Stimulated activated CD8-positive, alpha-beta memory T cell treated with anti-CD3 and anti-CD28 coated beads, Interleukin-12 subunit alpha, Interleukin-12 subunit beta, amount 100 ng/mL, for 1 hour (primary cell): ENCODE measurements around the gene STOM.

Experiments
- DNase-seq: peaks from one replicate; pipeline ENCODE4 v3.0.0-alpha.2; 2020; ENCODE audit warnings: low read depth

STOM gene

GRCh38 chr9:121371495-121372061, 1.5 kb upstream of the STOM start:
- no peak for DNase-seq

DNA sequence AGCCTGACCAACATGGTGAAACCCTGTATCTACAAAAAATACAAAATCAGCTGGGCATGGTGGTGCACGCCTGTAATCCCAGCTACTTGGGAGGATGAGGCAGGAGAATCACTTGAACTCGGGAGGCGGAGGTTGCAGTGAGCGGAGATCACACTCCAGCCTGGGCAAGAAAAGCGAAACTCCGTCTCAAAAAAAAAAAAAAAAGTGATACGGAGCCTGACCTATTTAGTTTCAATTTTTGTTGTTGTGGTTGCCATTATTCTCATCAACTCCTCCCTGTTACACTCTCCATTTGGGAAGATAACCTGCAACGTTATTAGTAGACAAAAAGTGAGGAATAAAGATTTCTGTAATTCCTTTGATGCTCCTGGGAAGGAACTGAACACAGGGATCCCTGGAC, 1.3 kb downstream of the STOM start:
- no peak for DNase-seq

DNA sequence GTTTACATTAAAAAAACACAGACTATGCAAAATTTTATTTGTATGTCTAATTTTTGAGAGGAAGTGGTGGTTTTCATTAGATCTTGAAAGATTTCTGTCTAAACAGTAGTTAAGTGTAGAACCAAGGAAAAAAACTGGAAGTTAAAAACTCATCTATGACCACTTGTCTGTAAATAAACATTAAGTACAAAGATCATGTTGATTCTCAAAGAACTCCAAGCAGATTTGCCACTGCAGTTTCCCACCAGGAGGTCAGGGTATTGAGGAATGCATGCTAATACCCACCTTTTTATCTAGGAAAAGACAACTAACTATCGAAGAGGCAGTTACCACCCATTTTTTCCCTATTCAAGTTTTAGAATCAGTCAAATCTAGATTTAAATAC, 1.9 kb downstream of the STOM start:
- DNase-seq: no peak

GRCh38 chr9:121367306-121368137, 2.5 kb downstream of the STOM start:
- DNase-seq: no peak

DNA sequence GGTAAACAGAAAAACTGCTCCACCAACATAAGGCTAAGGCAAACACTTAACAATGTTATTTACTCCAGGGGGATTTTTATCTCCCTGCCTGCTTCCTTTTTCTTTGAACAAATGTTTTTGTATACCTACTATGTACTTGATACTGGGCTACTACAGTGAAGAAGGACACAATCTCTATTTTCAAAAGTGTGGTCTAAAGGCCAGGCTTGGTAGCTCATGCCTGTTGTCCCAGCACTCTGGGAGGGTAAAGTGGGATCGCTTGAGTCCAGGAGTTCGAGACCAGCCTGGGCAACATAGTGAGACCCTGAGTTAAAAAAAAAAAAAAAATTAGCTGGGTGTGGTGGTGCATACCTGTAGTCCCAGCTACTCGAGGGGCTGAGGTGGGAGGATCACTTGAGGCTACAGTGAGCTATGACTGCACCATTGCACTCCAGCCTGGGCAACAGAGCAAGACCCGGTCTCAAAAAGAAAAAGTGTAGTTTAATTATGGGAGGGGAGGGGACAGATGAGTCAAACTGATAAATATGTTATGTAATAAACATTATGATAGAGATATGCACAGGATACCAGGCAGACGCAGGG, 3.3 kb downstream of the STOM start:
- no peak for DNase-seq

DNA sequence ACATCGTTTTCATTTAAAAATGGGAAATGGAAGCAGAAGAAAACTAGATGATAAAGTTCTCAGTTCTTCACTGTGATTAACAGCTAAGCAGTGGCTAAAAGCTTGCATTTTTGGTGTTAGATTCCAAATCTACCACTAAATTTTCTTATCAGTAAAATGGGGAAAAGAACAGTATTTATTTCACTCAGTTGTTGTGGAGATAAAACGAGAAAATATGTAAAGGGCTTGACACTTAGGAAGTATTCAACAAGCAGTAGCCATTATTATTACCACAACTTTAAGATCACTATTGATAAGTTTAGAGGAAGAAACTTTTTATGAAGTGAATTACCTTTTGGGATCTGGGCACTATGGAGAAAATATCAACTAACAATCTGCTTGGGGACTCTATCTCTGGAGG, 4.5 kb downstream of the STOM start:
- no peak for DNase-seq

GRCh38 chr9:121364886-121365285, 5.2 kb downstream of the STOM start:
- DNase-seq: no peak

DNA sequence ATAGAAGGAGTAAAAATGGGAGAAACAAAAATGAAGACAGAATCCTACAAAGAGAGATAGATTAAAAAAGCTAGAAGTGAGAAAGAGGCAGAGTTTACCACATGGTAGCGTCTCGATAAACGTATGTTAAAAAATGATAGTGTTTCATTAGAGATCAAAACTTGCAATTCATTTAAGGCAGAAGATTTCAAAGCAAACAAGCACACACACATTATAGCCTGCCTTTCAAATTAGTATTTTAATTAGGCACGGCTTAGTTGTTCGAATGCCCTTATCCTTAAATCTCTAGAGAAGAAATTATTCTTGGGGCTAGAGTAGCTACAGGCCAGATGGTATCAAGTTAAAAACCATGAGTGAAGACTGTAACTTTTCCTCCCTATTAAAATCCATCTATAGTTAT, 6.0 kb downstream of the STOM start:
- DNase-seq: no peak

DNA sequence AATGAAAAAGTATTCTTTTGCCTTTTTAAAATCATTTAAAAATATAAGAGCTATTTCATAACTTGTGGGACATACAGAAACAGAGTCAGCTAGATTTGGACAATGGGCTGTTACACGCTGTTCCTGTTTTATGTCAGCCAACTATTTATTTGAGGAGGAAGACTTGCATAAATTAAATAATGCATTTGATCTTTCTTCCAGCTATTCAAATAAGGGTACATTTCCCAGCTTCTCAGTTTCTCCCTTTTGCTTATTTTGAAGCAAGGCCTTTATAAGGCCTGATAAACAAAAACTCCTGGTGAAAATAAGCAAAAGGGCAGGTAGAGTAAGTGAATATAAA, 6.5 kb downstream of the STOM start:
- DNase-seq: no peak

- no peak for DNase-seq
Measured at GRCh38 chr9:121362813-121363621, 7.0 kb downstream of the STOM start.

- no peak for DNase-seq
Measured at GRCh38 chr9:121360601-121361374, 9.3 kb downstream of the STOM start.

DNA sequence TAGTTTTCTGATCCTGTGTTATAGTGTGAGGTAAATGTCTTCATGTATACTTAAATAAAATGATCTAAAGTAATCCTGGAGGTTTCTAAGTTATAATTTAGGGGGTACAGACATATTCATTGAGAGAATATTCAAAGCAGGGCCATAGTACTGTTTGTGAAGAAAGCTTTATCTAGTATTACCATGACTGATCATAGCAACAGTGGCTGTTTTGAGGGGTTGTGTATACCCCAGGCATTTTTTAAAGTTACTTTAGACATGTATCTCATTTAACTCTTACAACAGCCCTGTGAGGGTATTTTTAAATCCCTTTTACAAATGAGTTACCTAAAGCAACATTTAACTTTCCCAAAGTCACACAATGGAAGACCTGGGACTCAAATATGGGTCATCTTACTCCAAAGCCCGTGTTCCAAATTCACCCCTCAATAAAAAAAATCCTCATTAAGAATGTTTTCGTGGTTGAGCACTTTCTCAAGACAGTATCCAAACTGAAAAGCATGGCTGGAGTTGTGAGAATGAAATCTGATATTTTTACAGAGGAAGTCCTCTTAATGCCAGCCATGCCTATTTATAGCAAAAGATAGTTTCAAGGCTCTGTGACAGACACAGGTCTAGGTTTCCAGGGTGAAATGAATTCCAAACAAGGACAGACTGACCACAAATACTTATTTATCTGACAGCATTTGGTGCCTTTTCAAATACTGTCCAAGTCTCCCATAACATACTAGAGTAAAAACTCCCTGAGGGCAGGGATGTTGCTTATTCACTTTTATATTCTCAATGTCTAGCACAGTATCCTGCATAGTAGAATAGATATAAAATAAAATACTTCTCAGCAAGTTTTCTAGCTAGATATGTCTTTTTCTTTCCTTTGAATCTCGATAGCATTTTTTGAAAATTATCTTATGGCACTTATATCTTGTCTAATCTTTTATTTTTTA, 10.4 kb downstream of the STOM start:
- DNase-seq: no peak

- DNase-seq: no peak
Measured at GRCh38 chr9:121358751-121359150, 11.3 kb downstream of the STOM start.

DNA sequence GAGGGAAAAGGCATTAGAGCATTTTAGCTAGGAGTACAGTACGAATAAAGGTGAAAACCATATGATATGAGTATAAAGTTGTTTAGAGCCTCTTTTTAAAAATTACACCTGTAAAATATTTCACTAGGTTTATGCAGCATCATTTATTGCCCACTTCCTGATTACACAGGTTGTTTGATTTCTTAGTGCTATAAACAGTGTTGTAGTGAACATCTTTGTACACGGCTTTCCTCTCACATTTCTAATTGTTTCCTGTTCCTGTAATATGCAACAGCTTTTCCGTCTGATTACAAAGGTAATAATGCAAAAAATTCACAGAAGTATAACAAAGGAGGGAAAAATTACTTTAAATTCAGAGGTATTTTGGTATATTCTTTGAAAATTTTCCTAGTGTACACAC, 13.0 kb downstream of the STOM start:
- no peak for DNase-seq

DNA sequence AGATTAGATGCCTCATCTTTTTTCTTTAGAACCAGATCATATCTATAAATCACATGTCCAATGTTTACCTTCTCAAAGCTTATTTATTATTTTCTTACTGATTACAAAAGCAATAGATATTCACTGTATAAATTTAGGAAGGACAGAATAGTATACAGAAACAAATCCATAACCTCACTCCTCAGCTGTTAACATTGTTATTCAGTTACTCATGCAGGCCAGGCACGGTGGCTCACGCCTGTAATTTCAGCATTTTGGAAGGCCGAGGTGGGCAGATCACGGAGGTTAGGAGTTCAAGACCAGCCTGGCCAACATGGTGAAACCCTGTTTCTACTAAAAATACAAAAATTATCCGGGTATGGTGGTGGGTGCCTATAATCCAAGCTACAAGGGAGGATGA, 15.3 kb downstream of the STOM start:
- DNase-seq: no peak

- no peak for DNase-seq
Measured at GRCh38 chr9:121354141-121354540, 15.9 kb downstream of the STOM start.

DNA sequence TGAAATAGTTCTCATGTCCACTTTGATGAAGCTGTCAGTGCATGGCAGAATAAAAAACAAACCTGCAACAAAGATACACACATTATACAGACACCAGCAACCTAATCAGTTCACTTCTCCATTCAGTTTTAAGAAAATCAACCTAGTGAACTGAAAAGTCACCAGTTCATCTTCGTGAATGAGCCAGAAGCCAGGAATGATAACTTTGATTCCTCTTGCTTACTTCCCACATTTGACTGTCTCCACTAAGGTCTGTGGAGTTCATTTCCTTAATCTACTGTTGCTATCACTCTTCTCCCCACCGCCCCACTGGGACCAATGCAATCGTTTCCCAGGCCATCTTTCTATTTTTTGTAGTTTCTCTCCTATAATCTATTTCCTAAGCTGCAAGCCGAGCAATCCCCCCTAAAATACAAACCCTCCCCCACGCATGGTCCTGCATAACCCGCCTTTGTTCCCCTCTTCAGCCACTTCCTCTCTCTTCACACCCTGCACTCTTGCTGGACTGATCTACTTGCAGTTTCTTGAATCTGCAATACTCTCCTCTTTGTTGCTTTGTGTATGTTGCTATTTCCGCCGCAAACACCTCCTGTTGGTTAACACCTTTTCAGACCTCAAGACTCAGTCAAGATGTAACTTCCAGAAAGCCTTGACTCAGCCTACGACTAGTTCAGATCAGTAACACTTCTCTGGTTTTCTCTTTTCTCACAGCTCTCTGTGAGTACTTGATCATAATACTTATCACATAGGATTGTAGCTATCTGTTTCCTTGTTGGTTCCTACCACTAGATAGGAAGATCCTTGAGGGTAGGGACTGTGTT, 16.6 kb downstream of the STOM start:
- DNase-seq: peak; percentile 34

DNA sequence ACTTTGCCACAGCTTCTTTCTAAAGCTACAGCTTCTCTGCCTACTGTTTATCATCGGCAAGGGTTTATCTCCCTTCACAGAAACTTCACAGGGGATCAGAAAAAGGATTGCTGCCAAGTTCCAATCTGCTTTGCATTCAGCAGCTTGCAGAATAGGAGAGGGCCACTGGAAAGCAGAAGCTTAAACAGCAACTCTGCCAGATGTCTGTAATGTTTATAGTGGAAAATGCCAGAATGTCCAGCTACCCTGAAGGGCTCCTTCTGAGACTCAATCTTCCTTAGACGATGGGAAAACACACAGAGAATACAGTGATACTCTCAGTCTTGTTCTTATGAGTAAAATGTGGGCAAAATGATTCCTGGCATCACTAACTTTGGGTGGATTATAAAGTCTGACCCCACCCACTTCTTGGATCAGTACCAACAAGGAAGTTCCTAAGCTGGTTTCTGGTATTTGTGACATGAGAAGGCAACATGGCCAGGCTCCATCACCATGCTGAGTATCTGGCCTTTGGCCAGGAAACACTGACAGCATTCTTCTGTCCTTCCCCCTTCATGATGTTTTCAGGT, 19.0 kb downstream of the STOM start:
- DNase-seq: no peak

DNA sequence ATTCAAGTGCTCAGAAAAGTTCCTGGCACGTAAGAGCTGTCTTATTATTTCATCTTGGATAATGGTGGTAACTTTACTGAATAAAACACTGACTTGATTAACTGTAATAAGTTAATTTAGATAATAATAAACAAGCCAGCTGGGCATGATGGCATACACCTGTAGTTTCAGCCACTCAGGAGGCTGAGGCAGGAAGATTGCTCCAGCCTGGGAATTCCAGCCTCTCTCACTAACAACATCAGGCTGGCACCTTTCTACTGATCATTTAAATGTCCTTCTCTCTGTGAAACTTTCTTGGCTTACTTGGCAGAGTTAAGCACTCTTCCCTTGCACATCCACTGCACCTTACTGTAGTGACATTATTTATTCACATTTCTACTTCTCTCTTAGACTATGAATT, 20.0 kb downstream of the STOM start:
- DNase-seq: no peak

- no peak for DNase-seq
Measured at GRCh38 chr9:121349009-121349408, 21.0 kb downstream of the STOM start.
